Measurements from ENCODE around the gene HDAC4.

DNA sequence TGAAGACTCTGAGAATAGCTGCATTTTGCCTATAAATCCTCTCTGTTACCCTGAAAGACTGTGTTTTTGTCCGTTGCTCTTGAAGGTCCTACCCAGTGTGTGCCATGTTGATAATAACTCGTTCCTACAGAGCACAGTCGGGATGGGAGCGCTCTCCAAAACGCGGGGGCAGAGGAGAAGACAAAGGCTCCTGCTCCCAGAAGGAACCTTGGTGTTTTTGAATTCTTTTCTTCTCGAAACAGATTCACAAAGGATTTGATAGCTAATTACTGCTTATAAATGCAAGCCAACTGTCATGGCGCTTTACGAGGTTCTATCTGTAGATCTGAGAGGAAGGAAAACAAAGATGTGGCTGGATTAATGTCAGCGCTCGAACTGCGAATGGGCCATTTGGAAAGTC, 19.3 kb upstream of the HDAC4 start:
- TF ChIP-seq, protein P1, sequence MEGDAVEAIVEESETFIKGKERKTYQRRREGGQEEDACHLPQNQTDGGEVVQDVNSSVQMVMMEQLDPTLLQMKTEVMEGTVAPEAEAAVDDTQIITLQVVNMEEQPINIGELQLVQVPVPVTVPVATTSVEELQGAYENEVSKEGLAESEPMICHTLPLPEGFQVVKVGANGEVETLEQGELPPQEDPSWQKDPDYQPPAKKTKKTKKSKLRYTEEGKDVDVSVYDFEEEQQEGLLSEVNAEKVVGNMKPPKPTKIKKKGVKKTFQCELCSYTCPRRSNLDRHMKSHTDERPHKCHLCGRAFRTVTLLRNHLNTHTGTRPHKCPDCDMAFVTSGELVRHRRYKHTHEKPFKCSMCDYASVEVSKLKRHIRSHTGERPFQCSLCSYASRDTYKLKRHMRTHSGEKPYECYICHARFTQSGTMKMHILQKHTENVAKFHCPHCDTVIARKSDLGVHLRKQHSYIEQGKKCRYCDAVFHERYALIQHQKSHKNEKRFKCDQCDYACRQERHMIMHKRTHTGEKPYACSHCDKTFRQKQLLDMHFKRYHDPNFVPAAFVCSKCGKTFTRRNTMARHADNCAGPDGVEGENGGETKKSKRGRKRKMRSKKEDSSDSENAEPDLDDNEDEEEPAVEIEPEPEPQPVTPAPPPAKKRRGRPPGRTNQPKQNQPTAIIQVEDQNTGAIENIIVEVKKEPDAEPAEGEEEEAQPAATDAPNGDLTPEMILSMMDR (IDR thresholded peaks at IDR 0.05 in 2 of 3, conservative IDR thresholded peaks at IDR 0.05 in 1 of 3; ENCODE audit: insufficient read depth in 2 of 3, low read depth in 1 of 3, low read length in 3 of 3): no peak
- TF ChIP-seq BRCA1 (IDR thresholded peaks at IDR 0.05) (no peak), BRCA1 (CRISPR knock-in tag; IDR thresholded peaks at IDR 0.05) (no peak)
